Measurements from ENCODE around the gene PSD2. TPM values are rescaled to one million over a fixed set of nuclear protein-coding genes. Genes with fewer than 3 reads are reported as not detected.
A peak's percentile ranks its signal among the peaks of the same experiment; 100 is the strongest.

The PSD2 gene
- polyA plus RNA-seq, 3 donors, result not detected

DNA sequence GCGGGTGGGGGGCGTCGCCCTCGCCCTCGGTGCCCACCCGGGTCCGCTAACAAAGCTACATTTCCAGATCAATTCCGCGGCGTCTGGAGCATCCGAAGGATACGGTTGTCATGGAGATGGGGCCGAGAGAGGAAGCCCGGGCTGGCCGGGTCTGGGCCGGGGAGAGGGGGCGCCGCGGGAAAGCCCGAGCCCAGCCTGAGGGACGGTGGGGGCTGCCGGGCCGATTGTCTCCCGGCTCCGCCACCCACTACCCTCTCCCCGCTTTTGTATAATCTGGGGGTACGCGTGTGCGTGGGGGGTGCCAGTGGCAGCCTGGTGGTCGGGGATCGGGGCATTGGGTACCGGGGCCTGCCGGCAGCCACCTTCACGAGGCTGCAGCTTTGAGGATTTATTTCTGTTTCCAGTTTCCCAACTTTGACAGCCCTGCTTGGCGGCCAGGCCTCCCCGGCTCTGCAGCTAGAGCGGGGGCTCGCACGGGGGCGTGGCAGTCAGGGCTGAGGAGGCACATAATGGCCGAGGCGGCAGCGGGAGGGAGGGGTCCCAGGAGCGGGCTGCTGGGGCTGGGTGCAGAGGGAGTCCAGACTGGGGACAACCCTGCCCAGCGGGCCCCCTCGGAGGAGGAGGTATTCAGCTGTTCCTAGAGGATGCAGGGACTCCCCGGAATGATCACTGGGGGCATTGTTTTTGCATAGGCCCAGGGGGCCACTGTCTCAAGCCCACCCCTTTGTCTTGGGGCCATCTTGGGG is 626 bp downstream of the PSD2 start:
- Histone ChIP-seq H3K27me3 (ENCODE audit: control insufficient read depth in 2 of 2, insufficient read depth in 2 of 2, low read length in 2 of 2) (peaks cover 41 to 73% of the 10 kb centered on the region in 2 donors), H3K36me3 (replicated peaks in 1 of 2; ENCODE audit: control insufficient read depth in 1 of 2, insufficient read depth in 2 of 2, low read length in 2 of 2) (no peaks in the 10 kb centered on the region), H3K9ac (ENCODE audit: insufficient read depth, low read length, poor library complexity, severe bottlenecking) (no peak overlapping the region), H2AFZ (ENCODE audit: insufficient read depth, low read depth, low read length, poor library complexity, severe bottlenecking) (no peak overlapping the region), H3K4me3 (replicated peaks in 1 of 3; ENCODE audit: low read depth in 2 of 3, low read length in 3 of 3) (no peak overlapping the region), H3K27ac (ENCODE audit: low read depth in 1 of 2, low read length in 2 of 2) (no peak overlapping the region), H3K9me3 (replicated peaks in 1 of 2; ENCODE audit: control insufficient read depth in 1 of 2, insufficient read depth in 1 of 2, low read length in 2 of 2) (peaks cover 0 to 18% of the 10 kb centered on the region in 2 donors), H3K4me1 (ENCODE audit: control insufficient read depth in 1 of 2, insufficient read depth in 2 of 2, low read length in 2 of 2) (no peaks in the 10 kb centered on the region), H3K4me2 (replicated peaks; ENCODE audit: extremely low read depth, low read length, poor library complexity, severe bottlenecking) (no peak overlapping the region), H4K20me1 (ENCODE audit: insufficient read depth, low read length) (no peaks in the 10 kb centered on the region), H3K79me2 (ENCODE audit: insufficient read depth, low read length) (no peaks in the 10 kb centered on the region)
- Mint-ChIP-seq H3K9me3 (peaks cover 0 to 14% (median 3%) of the 10 kb centered on the region in 7 donors), H3K4me3 (peak overlapping the region; percentile 34 to 66), H3K27me3 (ENCODE audit: low read depth in 3 of 3) (peaks cover 65 to 90% (median 73%) of the 10 kb centered on the region in 3 donors), H3K27ac (peak overlapping the region in 1 of 7 donors; percentile 46), H3K4me1 (no peaks in the 10 kb centered on the region), H3K36me3 (no peaks in the 10 kb centered on the region)
- WGBS (ENCODE audit: insufficient coverage), result 4% methylated on average over 39 of the region's 47 CpGs
- TF ChIP-seq, protein P1, sequence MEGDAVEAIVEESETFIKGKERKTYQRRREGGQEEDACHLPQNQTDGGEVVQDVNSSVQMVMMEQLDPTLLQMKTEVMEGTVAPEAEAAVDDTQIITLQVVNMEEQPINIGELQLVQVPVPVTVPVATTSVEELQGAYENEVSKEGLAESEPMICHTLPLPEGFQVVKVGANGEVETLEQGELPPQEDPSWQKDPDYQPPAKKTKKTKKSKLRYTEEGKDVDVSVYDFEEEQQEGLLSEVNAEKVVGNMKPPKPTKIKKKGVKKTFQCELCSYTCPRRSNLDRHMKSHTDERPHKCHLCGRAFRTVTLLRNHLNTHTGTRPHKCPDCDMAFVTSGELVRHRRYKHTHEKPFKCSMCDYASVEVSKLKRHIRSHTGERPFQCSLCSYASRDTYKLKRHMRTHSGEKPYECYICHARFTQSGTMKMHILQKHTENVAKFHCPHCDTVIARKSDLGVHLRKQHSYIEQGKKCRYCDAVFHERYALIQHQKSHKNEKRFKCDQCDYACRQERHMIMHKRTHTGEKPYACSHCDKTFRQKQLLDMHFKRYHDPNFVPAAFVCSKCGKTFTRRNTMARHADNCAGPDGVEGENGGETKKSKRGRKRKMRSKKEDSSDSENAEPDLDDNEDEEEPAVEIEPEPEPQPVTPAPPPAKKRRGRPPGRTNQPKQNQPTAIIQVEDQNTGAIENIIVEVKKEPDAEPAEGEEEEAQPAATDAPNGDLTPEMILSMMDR (IDR thresholded peaks at IDR 0.05), result no peak
- no peak for DNase-seq
- intact Hi-C loops (cut with micrococcal nuclease), result no loop called here

DNA sequence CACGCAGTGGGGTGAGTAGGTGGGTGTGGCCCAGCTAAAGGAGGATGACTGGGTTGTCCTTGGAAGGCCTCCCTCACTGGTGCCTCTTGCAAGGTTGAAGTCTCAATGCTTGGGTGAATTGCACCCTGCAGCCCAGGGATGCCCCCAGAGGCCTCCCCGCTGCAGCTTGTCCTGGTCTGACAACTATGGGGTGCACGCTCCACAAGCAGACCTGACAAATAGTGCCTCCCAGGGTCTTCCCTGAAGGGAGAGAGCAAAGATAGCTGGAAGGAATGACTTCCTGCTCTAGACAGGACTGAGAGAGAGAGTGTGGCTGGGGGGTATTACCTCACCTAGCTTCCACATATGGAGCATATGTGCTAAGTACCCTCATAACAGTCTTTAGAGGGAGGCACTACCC is 1.7 kb downstream of the PSD2 start:
- no peaks in the 10 kb centered on the region for H4K20me1 ChIP-seq (ENCODE audit: insufficient read depth, low read length)
- no peaks in the 10 kb centered on the region for H3K79me2 ChIP-seq (ENCODE audit: insufficient read depth, low read length)
- H3K27me3 ChIP-seq (ENCODE audit: control insufficient read depth in 2 of 2, insufficient read depth in 2 of 2, low read length in 2 of 2), result peaks cover 41 to 70% of the 10 kb centered on the region in 2 donors
- H2AFZ ChIP-seq (ENCODE audit: insufficient read depth, low read depth, low read length, poor library complexity, severe bottlenecking), result no peak overlapping the region
- no peak overlapping the region for H3K9ac ChIP-seq (ENCODE audit: insufficient read depth, low read length, poor library complexity, severe bottlenecking)
- Mint-ChIP-seq H3K9me3 (peaks cover 0 to 14% (median 3%) of the 10 kb centered on the region in 7 donors), H3K27me3 (ENCODE audit: low read depth in 3 of 3) (peaks cover 73 to 93% (median 74%) of the 10 kb centered on the region in 3 donors), H3K27ac (no peak overlapping the region), H3K4me3 (peak overlapping the region in 1 of 2 donors; percentile 59), H3K4me1 (no peaks in the 10 kb centered on the region), H3K36me3 (no peaks in the 10 kb centered on the region)
- H3K4me3 ChIP-seq (replicated peaks in 1 of 3; ENCODE audit: low read depth in 2 of 3, low read length in 3 of 3), result no peak overlapping the region
- H3K36me3 ChIP-seq (replicated peaks in 1 of 2; ENCODE audit: control insufficient read depth in 1 of 2, insufficient read depth in 2 of 2, low read length in 2 of 2), result no peaks in the 10 kb centered on the region
- 22% methylated on average over 1 of the region's 3 CpGs for WGBS (ENCODE audit: insufficient coverage)
- H3K4me2 ChIP-seq (replicated peaks; ENCODE audit: extremely low read depth, low read length, poor library complexity, severe bottlenecking), result no peak overlapping the region
- H3K9me3 ChIP-seq (replicated peaks in 1 of 2; ENCODE audit: control insufficient read depth in 1 of 2, insufficient read depth in 1 of 2, low read length in 2 of 2), result peaks cover 0 to 18% of the 10 kb centered on the region in 2 donors
- DNase-seq, result no peak
- no peak overlapping the region for H3K27ac ChIP-seq (ENCODE audit: low read depth in 1 of 2, low read length in 2 of 2)
- H3K4me1 ChIP-seq (ENCODE audit: control insufficient read depth in 1 of 2, insufficient read depth in 2 of 2, low read length in 2 of 2), result no peaks in the 10 kb centered on the region
- TF ChIP-seq, protein P1 (IDR thresholded peaks at IDR 0.05), result no peak
- intact Hi-C loops (cut with micrococcal nuclease), result no loop called here
